Tibial artery (tissue), 4 donors: ENCODE measurements around the gene SPEM2.

Experiments
- DNase-seq, 2 donors: peaks; one replicate each; pipeline ENCODE4 v3.0.0-alpha.2; 2019
- H3K27ac ChIP-seq, 2 donors: fragments of 200-600 bp; sonication (generic) in 1 of 2; 1 replicate in 1 of 2; 2 replicates in 1 of 2; pipeline ENCODE4 v1.5.1; 2018 to 2019; ENCODE audit warnings: mild to moderate bottlenecking in 1 of 2
- H3K27me3 ChIP-seq, 2 donors: fragments of 200-600 bp; sonication (generic) in 1 of 2; one replicate each; pipeline versions ENCODE4 v1.5.1 to v1.6.0; 2016 to 2019
- H3K36me3 ChIP-seq, 3 donors: fragments of 200-600 bp; sonication (generic) in 2 of 3; one replicate each; pipeline ENCODE4 v1.5.1; 2016 to 2019; ENCODE audit warnings: mild to moderate bottlenecking in 2 of 3
- H3K4me1 ChIP-seq, 4 donors: fragments of 200-600 bp; sonication (generic) in 2 of 4; 1 replicate in 3 of 4; 2 replicates in 1 of 4; pipeline ENCODE4 v1.5.1; 2016 to 2019
- H3K4me3 ChIP-seq, 2 donors: fragments of 200-600 bp; sonication (generic) in 1 of 2; 1 replicate in 1 of 2; 2 replicates in 1 of 2; pipeline ENCODE4 v1.5.1; 2018 to 2019; ENCODE audit warnings: mild to moderate bottlenecking in 2 of 2
- H3K9me3 ChIP-seq, 3 donors: fragments of 200-600 bp; sonication (generic) in 1 of 3; one replicate each; pipeline ENCODE4 v1.5.1; 2016 to 2019
- CTCF ChIP-seq, 2 experiments: fragments of 200-600 bp in 1 of 2; fragments of 450-650 bp in 1 of 2; IDR thresholded peaks; one replicate each; pipeline ENCODE4 v1.5.1; 2017 to 2019; ENCODE audit warnings: antibody characterized with exemption in 2 of 2, mild to moderate bottlenecking in 1 of 2, moderate library complexity in 1 of 2
- intact Hi-C: fragments of 100-400 bp; cut with DNase I; formaldehyde crosslinking; loops from one replicate; pipeline ENCODE4 v1.15.0; 2023; ENCODE audit warnings: low total_unique reads

The SPEM2 gene

GRCh38 chr17:7425316-7425715 is at the start of gene SPEM2:
Gene SPEM2 (plus strand): TSS chr17:7425616. CDS start chr17:7425689, 73 bp downstream.
- Histone ChIP-seq H3K4me3 (no peak within 1 kb of the TSS), H3K27ac (no peak within 1 kb of the TSS), H3K4me1 (no peaks in the 10 kb centered on the region), H3K27me3 (no peaks in the 10 kb centered on the region), H3K36me3 (no peaks in the 10 kb centered on the region), H3K9me3 (no peaks in the 10 kb centered on the region)
- TF ChIP-seq CTCF (IDR thresholded peaks at IDR 0.05): no peak
- DNase-seq: no peak
- intact Hi-C loops: no loop called here

- no peaks in the 10 kb centered on the region for H3K9me3 ChIP-seq
- no peak overlapping the region for H3K27ac ChIP-seq
- H3K27me3 ChIP-seq: peaks cover 0 to 58% of the 10 kb centered on the region in 2 donors
- peaks cover 0 to 6% (median 0%) of the 10 kb centered on the region in 3 donors for H3K36me3 ChIP-seq
- no peak overlapping the region for H3K4me3 ChIP-seq
- no peak for DNase-seq
- H3K4me1 ChIP-seq: peaks cover 0 to 34% (median 22%) of the 10 kb centered on the region in 4 donors
- intact Hi-C loops: no loop called here
- no peak for TF ChIP-seq CTCF (IDR thresholded peaks at IDR 0.05)
Measured at GRCh38 chr17:7379134-7379533, 46.3 kb upstream of the SPEM2 start.

GRCh38 chr17:7380321-7380720 is 45.1 kb upstream of the SPEM2 start:
- no peak for TF ChIP-seq CTCF (IDR thresholded peaks at IDR 0.05)
- DNase-seq: peak in 1 of 2 donors; percentile 49
- H3K4me3 ChIP-seq: peak overlapping the region; percentile 44 to 51
- no peaks in the 10 kb centered on the region for H3K9me3 ChIP-seq
- intact Hi-C loops: no loop called here
- peaks cover 0 to 51% of the 10 kb centered on the region in 2 donors for H3K27me3 ChIP-seq
- peaks cover 0 to 39% (median 26%) of the 10 kb centered on the region in 4 donors for H3K4me1 ChIP-seq
- H3K36me3 ChIP-seq: peaks cover 0 to 12% (median 0%) of the 10 kb centered on the region in 3 donors
- peak overlapping the region in 1 of 2 donors; percentile 47 for H3K27ac ChIP-seq

- TF ChIP-seq CTCF (IDR thresholded peaks at IDR 0.05): no peak
- Histone ChIP-seq H3K27ac (peak within 1 kb of the TSS in 1 of 2 donors; percentile 47), H3K27me3 (peaks cover 0 to 51% of the 10 kb centered on the region in 2 donors), H3K4me3 (peak within 1 kb of the TSS; percentile 44 to 51), H3K4me1 (peaks cover 0 to 39% (median 26%) of the 10 kb centered on the region in 4 donors), H3K9me3 (no peaks in the 10 kb centered on the region), H3K36me3 (peaks cover 0 to 16% (median 0%) of the 10 kb centered on the region in 3 donors)
- no peak for DNase-seq
- intact Hi-C loops: no loop called here
Measured at GRCh38 chr17:7380855-7381683, 44.3 kb upstream of the SPEM2 start, which contains the start of gene TNK1. Gene TNK1 (plus strand): TSS chr17:7381089. CDS start chr17:7382927, 1,838 bp downstream.

- no peak for TF ChIP-seq CTCF (IDR thresholded peaks at IDR 0.05)
- H3K4me3 ChIP-seq: no peak overlapping the region
- no peak overlapping the region for H3K27ac ChIP-seq
- peaks cover 0 to 39% (median 26%) of the 10 kb centered on the region in 4 donors for H3K4me1 ChIP-seq
- no peaks in the 10 kb centered on the region for H3K9me3 ChIP-seq
- intact Hi-C loops: no loop called here
- peaks cover 0 to 34% (median 0%) of the 10 kb centered on the region in 3 donors for H3K36me3 ChIP-seq
- peaks cover 0 to 46% of the 10 kb centered on the region in 2 donors for H3K27me3 ChIP-seq
- no peak for DNase-seq
Measured at GRCh38 chr17:7382901-7383300, 42.5 kb upstream of the SPEM2 start.
